ENCODE data around the gene FAAH. TPM values are rescaled to one million over a fixed set of nuclear protein-coding genes. Genes with fewer than 3 reads are reported as not detected.

FAAH gene
- polyA plus RNA-seq, 1 donor, result 23.1 TPM

GRCh38 chr1:46437723-46438122 is 43.6 kb downstream of the FAAH start:
- Histone ChIP-seq H3K4me3 (ENCODE audit: low read length) (no peak overlapping the region), H3K27me3 (ENCODE audit: control insufficient read depth, insufficient read depth, low read length) (peaks cover 14% of the 10 kb centered on the region), H3K36me3 (ENCODE audit: control insufficient read depth, insufficient read depth, low read length) (no peaks in the 10 kb centered on the region), H3K27ac (ENCODE audit: low read length) (no peak overlapping the region), H3K4me1 (ENCODE audit: control insufficient read depth, insufficient read depth, low read length) (peaks cover 4% of the 10 kb centered on the region), H3K9me3 (ENCODE audit: control insufficient read depth, low read depth, low read length) (no peaks in the 10 kb centered on the region)
- no peak for DNase-seq
- WGBS (ENCODE audit: insufficient coverage, low lambda C conversion rate), result no CpG with 5 or more reads among the region's 4 CpGs

- H3K27me3 ChIP-seq (ENCODE audit: control insufficient read depth, insufficient read depth, low read length), result peaks cover 12% of the 10 kb centered on the region
- H3K4me1 ChIP-seq (ENCODE audit: control insufficient read depth, insufficient read depth, low read length), result peaks cover 8% of the 10 kb centered on the region
- no CpG with 5 or more reads among the region's 6 CpGs for WGBS (ENCODE audit: insufficient coverage, low lambda C conversion rate)
Measured at GRCh38 chr1:46438346-46438745, 44.2 kb downstream of the FAAH start.

DNA sequence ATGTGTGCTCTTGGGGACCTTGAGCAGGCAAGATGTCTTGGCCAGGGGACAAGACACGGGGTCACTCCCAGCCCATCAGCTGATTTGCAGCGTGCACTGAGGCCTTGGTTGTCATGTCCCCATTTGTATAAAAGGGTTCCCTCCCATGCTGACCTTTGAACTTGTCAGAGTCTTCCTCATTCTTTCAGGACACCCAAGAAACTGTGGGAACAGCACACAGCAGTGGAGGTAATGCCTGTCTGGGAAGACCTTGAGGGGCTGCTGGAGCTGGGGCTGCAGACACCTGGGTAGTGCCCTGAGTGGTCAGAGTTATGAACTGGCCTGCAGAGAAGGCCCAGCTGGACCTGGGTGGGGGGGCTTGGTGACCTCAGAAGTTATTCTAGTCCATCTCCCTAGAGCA is 46.4 kb downstream of the FAAH start:
- no peak overlapping the region for H3K4me3 ChIP-seq (ENCODE audit: low read length)

More at GRCh38 chr1:46438346-46438745, 44.2 kb downstream of the FAAH start:
- Histone ChIP-seq H3K4me3 (ENCODE audit: low read length) (no peak overlapping the region), H3K9me3 (ENCODE audit: control insufficient read depth, low read depth, low read length) (no peaks in the 10 kb centered on the region), H3K27ac (ENCODE audit: low read length) (no peak overlapping the region), H3K36me3 (ENCODE audit: control insufficient read depth, insufficient read depth, low read length) (no peaks in the 10 kb centered on the region)
- no peak for DNase-seq

DNA sequence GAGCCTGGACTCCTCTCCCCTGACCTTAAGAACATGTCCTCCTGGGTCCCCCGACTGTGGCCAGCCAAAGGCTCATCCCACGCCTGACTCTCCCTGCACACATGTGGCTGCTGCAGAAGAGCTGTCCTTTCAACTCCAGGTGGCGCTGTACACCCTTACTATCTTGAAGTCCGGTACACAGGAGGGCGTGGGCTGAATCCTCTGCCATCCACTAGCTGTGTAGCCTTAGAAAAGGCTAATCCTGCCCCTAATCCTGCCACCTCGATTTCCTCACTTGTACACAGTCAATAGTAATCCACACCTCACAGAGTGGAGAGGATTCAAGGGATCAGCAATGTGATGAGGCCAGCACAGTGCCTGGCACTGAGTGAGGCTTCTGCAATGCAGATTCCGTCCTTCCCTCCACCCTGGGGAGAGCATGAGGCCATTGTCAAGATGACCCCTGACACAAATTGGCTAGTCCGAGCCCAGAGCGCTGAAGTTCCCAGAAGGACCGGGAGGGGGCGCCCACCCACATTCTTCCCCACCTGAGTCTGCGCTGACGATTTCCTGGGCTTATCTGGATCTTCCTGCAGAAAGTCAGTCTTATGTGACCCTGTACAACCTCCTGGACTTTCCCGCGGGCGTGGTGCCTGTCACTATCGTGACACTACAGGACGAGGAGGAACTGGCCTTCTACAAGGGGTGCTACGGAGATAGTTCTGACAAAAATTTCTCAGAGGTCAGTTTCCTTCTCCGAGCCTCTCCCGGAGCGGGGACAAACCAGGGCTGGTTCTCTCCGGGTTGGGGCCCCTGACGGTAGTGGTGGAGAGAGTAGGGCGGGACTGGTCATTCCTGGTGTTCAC is 48.4 kb downstream of the FAAH start:
- no CpG with 5 or more reads among the region's 25 CpGs for WGBS (ENCODE audit: insufficient coverage, low lambda C conversion rate)
- H3K36me3 ChIP-seq (ENCODE audit: control insufficient read depth, insufficient read depth, low read length), result no peaks in the 10 kb centered on the region
- peaks cover 29% of the 10 kb centered on the region for H3K27me3 ChIP-seq (ENCODE audit: control insufficient read depth, insufficient read depth, low read length)
- H3K27ac ChIP-seq (ENCODE audit: low read length), result peak overlapping the region; percentile 17
- no peaks in the 10 kb centered on the region for H3K9me3 ChIP-seq (ENCODE audit: control insufficient read depth, low read depth, low read length)
- H3K4me1 ChIP-seq (ENCODE audit: control insufficient read depth, insufficient read depth, low read length), result peaks cover 12% of the 10 kb centered on the region
- DNase-seq, result peak; percentile 84 to 88
- peak overlapping the region; percentile 26 for H3K4me3 ChIP-seq (ENCODE audit: low read length)

More for the DNA sequence above, 46.4 kb downstream of the FAAH start:
- Histone ChIP-seq H3K9me3 (ENCODE audit: control insufficient read depth, low read depth, low read length) (no peaks in the 10 kb centered on the region), H3K4me1 (ENCODE audit: control insufficient read depth, insufficient read depth, low read length) (peaks cover 8% of the 10 kb centered on the region), H3K36me3 (ENCODE audit: control insufficient read depth, insufficient read depth, low read length) (no peaks in the 10 kb centered on the region), H3K27ac (ENCODE audit: low read length) (no peak overlapping the region), H3K27me3 (ENCODE audit: control insufficient read depth, insufficient read depth, low read length) (peaks cover 13% of the 10 kb centered on the region)
- DNase-seq, result no peak
- no CpG with 5 or more reads among the region's 2 CpGs for WGBS (ENCODE audit: insufficient coverage, low lambda C conversion rate)

DNA sequence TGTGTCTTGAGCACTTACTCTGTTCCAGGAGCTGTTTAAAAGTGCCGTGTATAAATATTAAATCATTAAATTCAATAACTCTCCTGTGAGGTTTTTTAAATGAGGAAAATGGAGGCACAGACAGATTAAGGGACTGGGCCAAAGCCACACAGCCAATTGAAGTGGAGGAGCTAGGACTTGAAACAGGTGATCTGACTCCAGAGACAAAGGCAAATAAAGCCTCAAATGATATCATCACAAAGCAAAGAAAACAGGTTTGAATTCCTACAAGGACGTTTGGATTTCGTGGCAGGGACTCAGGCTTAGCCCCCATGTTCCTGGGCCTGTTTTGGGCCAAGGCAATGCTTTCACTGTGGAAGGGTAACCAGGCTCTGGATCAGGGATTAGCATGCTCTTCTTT is 50.3 kb downstream of the FAAH start:
- H3K27me3 ChIP-seq (ENCODE audit: control insufficient read depth, insufficient read depth, low read length), result peaks cover 48% of the 10 kb centered on the region
- WGBS (ENCODE audit: insufficient coverage, low lambda C conversion rate), result no CpG with 5 or more reads among the region's 3 CpGs
- no peaks in the 10 kb centered on the region for H3K9me3 ChIP-seq (ENCODE audit: control insufficient read depth, low read depth, low read length)
- H3K4me1 ChIP-seq (ENCODE audit: control insufficient read depth, insufficient read depth, low read length), result peaks cover 18% of the 10 kb centered on the region
- H3K4me3 ChIP-seq (ENCODE audit: low read length), result no peak overlapping the region
- H3K36me3 ChIP-seq (ENCODE audit: control insufficient read depth, insufficient read depth, low read length), result no peaks in the 10 kb centered on the region
- H3K27ac ChIP-seq (ENCODE audit: low read length), result no peak overlapping the region
- no peak for DNase-seq

DNA sequence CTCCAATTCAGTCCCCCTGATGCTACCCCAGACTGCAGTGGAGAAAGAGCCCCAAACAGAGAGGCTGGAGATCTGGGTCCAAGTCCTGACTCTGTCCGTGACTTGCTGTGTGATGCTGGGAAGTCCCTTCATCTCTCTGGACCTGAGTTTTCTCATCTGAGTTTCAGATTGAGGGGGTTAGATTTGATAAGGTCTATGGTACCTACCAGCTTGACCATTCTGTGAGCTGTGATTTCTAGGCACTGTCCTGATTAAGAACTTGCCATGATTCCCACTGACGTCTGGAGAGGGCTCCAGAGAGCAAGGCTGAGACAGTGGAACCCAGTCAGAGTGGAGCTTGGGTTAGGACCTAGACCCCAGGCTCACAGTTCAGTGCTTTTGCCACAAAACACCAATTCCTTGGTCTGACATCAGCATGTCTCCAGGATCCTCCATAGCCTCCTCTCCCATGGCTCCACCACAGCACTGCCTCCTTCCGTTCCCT is 51.7 kb downstream of the FAAH start:
- H3K4me1 ChIP-seq (ENCODE audit: control insufficient read depth, insufficient read depth, low read length), result peaks cover 18% of the 10 kb centered on the region
- no peak overlapping the region for H3K27ac ChIP-seq (ENCODE audit: low read length)
- H3K27me3 ChIP-seq (ENCODE audit: control insufficient read depth, insufficient read depth, low read length), result peaks cover 59% of the 10 kb centered on the region

DNA sequence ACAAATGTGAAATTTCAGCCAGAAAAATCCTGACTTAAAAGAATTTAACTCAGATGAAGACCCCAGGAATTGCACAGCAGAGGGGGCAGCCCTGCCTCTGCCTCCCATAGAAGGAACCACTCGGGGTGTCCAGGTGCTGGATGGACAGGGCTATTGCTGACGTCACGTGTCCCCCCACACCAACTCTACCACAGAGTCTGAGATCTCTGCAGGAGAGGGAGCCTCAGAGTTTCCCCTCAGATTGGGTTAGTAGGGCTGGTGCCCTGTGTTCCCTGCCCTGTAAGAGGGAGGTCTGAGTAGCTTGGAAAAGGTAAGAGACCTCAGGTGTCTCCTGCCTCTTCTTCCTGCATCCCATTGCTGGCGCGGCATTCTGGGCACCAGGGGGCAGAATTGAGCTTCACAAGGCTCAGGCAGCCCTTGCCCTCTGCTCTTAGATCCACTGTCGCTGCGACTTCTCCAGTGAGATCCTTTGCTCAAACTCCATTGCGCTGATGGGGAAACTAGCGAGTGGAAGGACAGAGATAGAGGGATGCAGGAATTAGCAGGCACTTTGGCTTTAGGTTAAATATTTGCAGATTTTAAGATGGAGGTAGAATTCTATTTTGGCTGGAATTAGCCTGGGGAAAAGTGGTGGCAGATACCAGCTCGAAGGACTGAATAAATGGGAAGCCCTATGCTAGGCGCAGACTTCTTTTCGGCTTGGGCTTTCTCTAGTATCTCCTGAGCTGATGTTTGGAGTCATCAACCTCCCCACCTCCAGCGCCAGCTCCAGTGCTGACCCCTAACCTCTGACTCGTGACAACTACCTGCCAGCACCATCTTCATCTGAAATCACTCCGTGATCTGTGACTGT is 52.8 kb downstream of the FAAH start:
- peak; percentile 70 to 79 for DNase-seq
- no peaks in the 10 kb centered on the region for H3K36me3 ChIP-seq (ENCODE audit: control insufficient read depth, insufficient read depth, low read length)
- peaks cover 18% of the 10 kb centered on the region for H3K4me1 ChIP-seq (ENCODE audit: control insufficient read depth, insufficient read depth, low read length)
- H3K9me3 ChIP-seq (ENCODE audit: control insufficient read depth, low read depth, low read length), result no peaks in the 10 kb centered on the region
- no CpG with 5 or more reads among the region's 15 CpGs for WGBS (ENCODE audit: insufficient coverage, low lambda C conversion rate)
- H3K4me3 ChIP-seq (ENCODE audit: low read length), result no peak overlapping the region
- H3K27ac ChIP-seq (ENCODE audit: low read length), result no peak overlapping the region
- H3K27me3 ChIP-seq (ENCODE audit: control insufficient read depth, insufficient read depth, low read length), result peaks cover 69% of the 10 kb centered on the region

More for the DNA sequence above, 51.7 kb downstream of the FAAH start:
- Histone ChIP-seq H3K9me3 (ENCODE audit: control insufficient read depth, low read depth, low read length) (no peaks in the 10 kb centered on the region), H3K4me3 (ENCODE audit: low read length) (no peak overlapping the region), H3K36me3 (ENCODE audit: control insufficient read depth, insufficient read depth, low read length) (no peaks in the 10 kb centered on the region)
- DNase-seq, result no peak
- 33% methylated on average over 1 of the region's 3 CpGs for WGBS (ENCODE audit: insufficient coverage, low lambda C conversion rate)

DNA sequence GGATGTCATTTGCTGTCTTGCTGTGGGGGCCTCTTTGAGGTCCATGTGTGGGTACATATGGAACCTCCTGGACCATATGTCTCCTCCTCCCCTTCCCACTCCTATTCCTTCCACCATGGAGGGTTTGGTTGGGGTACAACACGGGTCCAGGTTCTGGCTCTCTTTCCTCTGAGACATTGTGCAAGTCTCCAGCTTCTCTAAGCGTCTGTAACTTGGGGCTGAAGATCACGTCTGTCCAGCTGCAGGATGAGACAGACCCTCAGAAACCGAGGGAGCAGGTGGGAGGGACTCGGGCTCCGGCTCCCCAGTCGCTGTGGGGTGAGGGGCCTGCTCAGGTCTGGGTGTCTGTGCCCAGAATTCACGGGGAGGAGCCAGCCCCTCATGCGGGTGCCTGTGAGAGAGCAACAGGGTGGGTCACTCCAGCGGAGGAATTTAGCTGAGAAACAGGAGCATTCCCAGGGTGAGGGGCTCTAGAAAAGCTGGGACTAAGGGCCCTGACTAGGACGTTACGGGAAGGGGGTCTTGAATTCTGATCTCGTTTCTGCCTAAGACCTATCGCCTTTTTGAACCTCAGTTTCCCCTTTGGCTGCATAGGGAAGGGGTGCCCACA is 53.5 kb downstream of the FAAH start:
- DNase-seq, result no peak
- no CpG with 5 or more reads among the region's 14 CpGs for WGBS (ENCODE audit: insufficient coverage, low lambda C conversion rate)
- no peak overlapping the region for H3K27ac ChIP-seq (ENCODE audit: low read length)
- no peaks in the 10 kb centered on the region for H3K9me3 ChIP-seq (ENCODE audit: control insufficient read depth, low read depth, low read length)
- no peaks in the 10 kb centered on the region for H3K36me3 ChIP-seq (ENCODE audit: control insufficient read depth, insufficient read depth, low read length)
- H3K27me3 ChIP-seq (ENCODE audit: control insufficient read depth, insufficient read depth, low read length), result peaks cover 75% of the 10 kb centered on the region
- no peak overlapping the region for H3K4me3 ChIP-seq (ENCODE audit: low read length)
- H3K4me1 ChIP-seq (ENCODE audit: control insufficient read depth, insufficient read depth, low read length), result peaks cover 15% of the 10 kb centered on the region

GRCh38 chr1:46448109-46448911 is 54.2 kb downstream of the FAAH start:
- Histone ChIP-seq H3K9me3 (ENCODE audit: control insufficient read depth, low read depth, low read length) (no peaks in the 10 kb centered on the region), H3K27ac (ENCODE audit: low read length) (no peak overlapping the region), H3K4me1 (ENCODE audit: control insufficient read depth, insufficient read depth, low read length) (peaks cover 11% of the 10 kb centered on the region), H3K4me3 (ENCODE audit: low read length) (peak overlapping the region; percentile 13), H3K27me3 (ENCODE audit: control insufficient read depth, insufficient read depth, low read length) (peaks cover 82% of the 10 kb centered on the region), H3K36me3 (ENCODE audit: control insufficient read depth, insufficient read depth, low read length) (no peaks in the 10 kb centered on the region)
- WGBS (ENCODE audit: insufficient coverage, low lambda C conversion rate), result no CpG with 5 or more reads among the region's 76 CpGs
- DNase-seq, result peak in 1 of 2 donors; percentile 14
